ENCODE data around the gene SMYD3.

- TF ChIP-seq SALL2 (tag by site-specific recombination; IDR thresholded peaks at IDR 0.05; ENCODE audit: borderline replicate concordance): no peak
- TF ChIP-seq ZNF18 (tag by site-specific recombination; IDR thresholded peaks at IDR 0.05): no peak
- no peak for TF ChIP-seq CTCF (tag by site-specific recombination; IDR thresholded peaks at IDR 0.05)
- TF ChIP-seq ZSCAN23 (tag by site-specific recombination; IDR thresholded peaks at IDR 0.05): no peak
- TF ChIP-seq TCF7L2 (IDR thresholded peaks at IDR 0.05; ENCODE audit: borderline replicate concordance, low read depth, low read length): no peak
- TF ChIP-seq KLF10 (tag by site-specific recombination; IDR thresholded peaks at IDR 0.05): no peak
- no peak for TF ChIP-seq ZBTB26 (tag by site-specific recombination; optimal IDR thresholded peaks at IDR 0.05)
- no peak for TF ChIP-seq ZBTB11 (tag by site-specific recombination; conservative IDR thresholded peaks at IDR 0.05; ENCODE audit: low read depth)
- no peak for TF ChIP-seq ZNF324 (tag by site-specific recombination; IDR thresholded peaks at IDR 0.05)
- no peak for TF ChIP-seq ZNF341 (tag by site-specific recombination; IDR thresholded peaks at IDR 0.05; ENCODE audit: low read depth)
- TF ChIP-seq ZBTB17 (tag by site-specific recombination; IDR thresholded peaks at IDR 0.05): no peak
- no peak for TF ChIP-seq ZNF132 (tag by site-specific recombination; IDR thresholded peaks at IDR 0.05; ENCODE audit: borderline replicate concordance)
Observed at GRCh38 chr1:245983294-245983967, 523.6 kb downstream of the SMYD3 start.
